ENCODE measurements around the gene SELENOI.
"Not testable (repeated sequence)": the region's sequence is repeated elsewhere in the genome, so short reads cannot be mapped to it uniquely, and the experiment has no call there.

GRCh38 chr2:26305094-26305493 is 40.8 kb upstream of the SELENOI start:
- TF ChIP-seq HDGF (IDR thresholded peaks at IDR 0.05; ENCODE audit: borderline replicate concordance); ZNF384 (IDR thresholded peaks at IDR 0.05); PKNOX1 (IDR thresholded peaks at IDR 0.05); BHLHE40 (IDR thresholded peaks at IDR 0.05; ENCODE audit: borderline replicate concordance); TARDBP (IDR thresholded peaks at IDR 0.05); SUZ12 (IDR thresholded peaks at IDR 0.05); FOXA1 (IDR thresholded peaks at IDR 0.05); FOXM1 (IDR thresholded peaks at IDR 0.05; ENCODE audit: borderline replicate concordance); ARNT (IDR thresholded peaks at IDR 0.05); SP1 (IDR thresholded peaks at IDR 0.05); FOXK2 (IDR thresholded peaks at IDR 0.05); NFRKB (IDR thresholded peaks at IDR 0.05): not testable (repeated sequence)

Measured in HEK293T (cell line).